Prostate gland (tissue), 2 donors: ENCODE results near the gene PAOX.

ENCODE experiments used
- CTCF ChIP-seq, 4 experiments: fragments of 200-600 bp in 2 of 4; fragments of 450-650 bp in 2 of 4; sonication (generic) in 2 of 4; IDR thresholded peaks; 1 replicate in 3 of 4; 2 replicates in 1 of 4; pipeline ENCODE4 v1.5.1; 2016 to 2019; ENCODE audit warnings: antibody characterized with exemption in 4 of 4, mild to moderate bottlenecking in 2 of 4, moderate library complexity in 2 of 4
- POLR2A ChIP-seq: fragments of 450-650 bp; IDR thresholded peaks from one replicate; pipeline ENCODE4 v1.6.1; 2016; ENCODE audit warnings: antibody characterized with exemption, mild to moderate bottlenecking

- no peak for TF ChIP-seq CTCF (IDR thresholded peaks at IDR 0.05)
- TF ChIP-seq POLR2A, result no peak
Measured at GRCh38 chr10:133366130-133366478, 13.0 kb upstream of the PAOX start.
